Astrocyte (in vitro differentiated cells and primary cell): ENCODE measurements around the gene ATP2B2. TPM values are rescaled to one million over a fixed set of nuclear protein-coding genes. Genes with fewer than 3 reads are reported as not detected.

Source experiments
- DNase-seq: peaks from one replicate; pipeline ENCODE4 v3.0.0-alpha.2; 2010; ENCODE audit warnings: low read depth
- FAIRE-seq: peaks from 2 replicates; lab custom pipeline; 2011; peaks lifted over from hg19 to GRCh38; lab: Jason Lieb, UNC
- H2AFZ ChIP-seq: 2 replicates; pipeline ENCODE4 v1.6.0; 2012; ENCODE audit warnings: low read depth, low read length, inconsistent platforms
- H3K27ac ChIP-seq: 2 replicates; pipeline ENCODE4 v1.5.1; 2011; ENCODE audit warnings: low read depth, low read length, inconsistent platforms
- H3K27me3 ChIP-seq: 2 replicates; pipeline ENCODE4 v1.6.0; 2011; ENCODE audit warnings: low read length, inconsistent platforms; ENCODE audit not compliant: insufficient read depth
- H3K36me3 ChIP-seq: 2 replicates; pipeline ENCODE4 v1.5.1; 2011; ENCODE audit warnings: low read length, inconsistent platforms; ENCODE audit not compliant: insufficient read depth
- H3K4me1 ChIP-seq: 2 replicates; pipeline ENCODE4 v1.5.1; 2011; ENCODE audit warnings: low read length, inconsistent platforms; ENCODE audit not compliant: insufficient read depth
- H3K4me2 ChIP-seq: 2 replicates; pipeline ENCODE4 v1.6.0; 2012; ENCODE audit warnings: low read length, inconsistent platforms
- H3K4me3 ChIP-seq: 2 replicates; pipeline ENCODE4 v1.5.1; 2011; ENCODE audit warnings: low read depth, mild to moderate bottlenecking, low read length, inconsistent platforms; ENCODE audit not compliant: insufficient read depth
- H3K79me2 ChIP-seq: 2 replicates; pipeline ENCODE4 v1.6.0; 2012; ENCODE audit warnings: mild to moderate bottlenecking, low read length, inconsistent platforms; ENCODE audit not compliant: insufficient read depth
- H3K9ac ChIP-seq: 2 replicates; pipeline ENCODE4 v1.6.0; 2012; ENCODE audit warnings: mild to moderate bottlenecking, low read length, inconsistent platforms
- H3K9me3 ChIP-seq: 2 replicates; pipeline ENCODE4 v1.5.1; 2012; ENCODE audit warnings: low read depth, mild to moderate bottlenecking, low read length, inconsistent platforms; ENCODE audit not compliant: insufficient read depth
- H4K20me1 ChIP-seq: 2 replicates; pipeline ENCODE4 v1.6.0; 2012; ENCODE audit warnings: low read length, inconsistent platforms; ENCODE audit not compliant: insufficient read depth
- H3K27ac Mint-ChIP-seq: one replicate; pipeline ENCODE4 v1.8.0; 2021; ENCODE audit warnings: mild to moderate bottlenecking, mixed read lengths; ENCODE audit not compliant: unreplicated experiment
- H3K27me3 Mint-ChIP-seq: one replicate; pipeline ENCODE4 v1.8.0; 2021; ENCODE audit warnings: low read depth, mixed read lengths; ENCODE audit not compliant: unreplicated experiment
- H3K36me3 Mint-ChIP-seq: one replicate; pipeline ENCODE4 v1.8.0; 2021; ENCODE audit warnings: low read depth, mixed read lengths; ENCODE audit not compliant: unreplicated experiment
- H3K4me1 Mint-ChIP-seq: one replicate; pipeline ENCODE4 v1.8.0; 2021; ENCODE audit warnings: low read depth, mixed read lengths; ENCODE audit not compliant: unreplicated experiment
- H3K4me3 Mint-ChIP-seq: one replicate; pipeline ENCODE4 v1.8.0; 2021; ENCODE audit warnings: mild to moderate bottlenecking, moderate library complexity, mixed read lengths; ENCODE audit not compliant: unreplicated experiment
- H3K9me3 Mint-ChIP-seq: one replicate; pipeline ENCODE4 v1.8.0; 2021; ENCODE audit warnings: mild to moderate bottlenecking, mixed read lengths; ENCODE audit not compliant: unreplicated experiment
- EZH2 ChIP-seq: IDR thresholded peaks from 2 replicates; pipeline ENCODE4 v1.6.1; 2012; ENCODE audit warnings: mild to moderate bottlenecking, low read length, inconsistent platforms; ENCODE audit not compliant: insufficient read depth
- total RNA-seq: library from RNA; stranded (reverse); gene quantifications from 2 replicates; pipeline ENCODE4 v1.2.1, GENCODE V29; 2021
- TF ChIP-seq, protein P1 (sequence below): IDR thresholded peaks from 2 replicates; pipeline ENCODE4 v1.5.1; 2011; ENCODE audit warnings: low read depth, mild to moderate bottlenecking, inconsistent platforms, low read length, moderate library complexity; ENCODE audit not compliant: insufficient read depth

The ATP2B2 gene
- total RNA-seq, 1 donor from 2014 or later = 0.05 TPM

DNA sequence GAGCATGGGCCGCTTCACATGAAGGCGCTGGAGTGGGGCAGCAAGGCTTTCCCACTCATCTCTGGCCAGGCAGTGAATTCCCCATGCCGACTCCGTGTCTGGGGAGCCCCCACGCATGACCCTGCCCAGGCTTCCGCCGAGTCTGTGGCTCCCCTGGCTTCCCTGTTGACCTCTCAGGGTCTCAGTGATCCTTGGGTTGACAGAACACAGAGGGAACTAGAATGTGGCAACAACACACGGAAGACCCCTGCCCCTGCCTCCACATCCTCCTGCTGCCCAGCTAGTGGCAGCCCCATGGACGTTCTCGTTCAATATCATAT lies 61.3 kb downstream of the ATP2B2 start:
- H3K4me3 ChIP-seq = no peak overlapping the region
- H3K27me3 ChIP-seq = peaks cover 5% of the 10 kb centered on the region
- no peak overlapping the region for H2AFZ ChIP-seq
- DNase-seq (no peak), FAIRE-seq (no peak)
- no peak overlapping the region for H3K27ac ChIP-seq
- H3K9ac ChIP-seq = no peak overlapping the region
- no peaks in the 10 kb centered on the region for H3K79me2 ChIP-seq
- Mint-ChIP-seq H3K9me3 (peaks cover 2% of the 10 kb centered on the region), H3K4me3 (no peak overlapping the region), H3K4me1 (peaks cover 17% of the 10 kb centered on the region), H3K27me3 (peaks cover 41% of the 10 kb centered on the region), H3K36me3 (peaks cover 6% of the 10 kb centered on the region), H3K27ac (no peak overlapping the region)
- no peak for TF ChIP-seq EZH2
- TF ChIP-seq, protein P1, sequence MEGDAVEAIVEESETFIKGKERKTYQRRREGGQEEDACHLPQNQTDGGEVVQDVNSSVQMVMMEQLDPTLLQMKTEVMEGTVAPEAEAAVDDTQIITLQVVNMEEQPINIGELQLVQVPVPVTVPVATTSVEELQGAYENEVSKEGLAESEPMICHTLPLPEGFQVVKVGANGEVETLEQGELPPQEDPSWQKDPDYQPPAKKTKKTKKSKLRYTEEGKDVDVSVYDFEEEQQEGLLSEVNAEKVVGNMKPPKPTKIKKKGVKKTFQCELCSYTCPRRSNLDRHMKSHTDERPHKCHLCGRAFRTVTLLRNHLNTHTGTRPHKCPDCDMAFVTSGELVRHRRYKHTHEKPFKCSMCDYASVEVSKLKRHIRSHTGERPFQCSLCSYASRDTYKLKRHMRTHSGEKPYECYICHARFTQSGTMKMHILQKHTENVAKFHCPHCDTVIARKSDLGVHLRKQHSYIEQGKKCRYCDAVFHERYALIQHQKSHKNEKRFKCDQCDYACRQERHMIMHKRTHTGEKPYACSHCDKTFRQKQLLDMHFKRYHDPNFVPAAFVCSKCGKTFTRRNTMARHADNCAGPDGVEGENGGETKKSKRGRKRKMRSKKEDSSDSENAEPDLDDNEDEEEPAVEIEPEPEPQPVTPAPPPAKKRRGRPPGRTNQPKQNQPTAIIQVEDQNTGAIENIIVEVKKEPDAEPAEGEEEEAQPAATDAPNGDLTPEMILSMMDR = no peak
- H3K9me3 ChIP-seq = no peaks in the 10 kb centered on the region
- H3K4me1 ChIP-seq = peaks cover 28% of the 10 kb centered on the region
- H3K36me3 ChIP-seq = no peaks in the 10 kb centered on the region
- H3K4me2 ChIP-seq = no peak overlapping the region
- H4K20me1 ChIP-seq = no peaks in the 10 kb centered on the region

DNA sequence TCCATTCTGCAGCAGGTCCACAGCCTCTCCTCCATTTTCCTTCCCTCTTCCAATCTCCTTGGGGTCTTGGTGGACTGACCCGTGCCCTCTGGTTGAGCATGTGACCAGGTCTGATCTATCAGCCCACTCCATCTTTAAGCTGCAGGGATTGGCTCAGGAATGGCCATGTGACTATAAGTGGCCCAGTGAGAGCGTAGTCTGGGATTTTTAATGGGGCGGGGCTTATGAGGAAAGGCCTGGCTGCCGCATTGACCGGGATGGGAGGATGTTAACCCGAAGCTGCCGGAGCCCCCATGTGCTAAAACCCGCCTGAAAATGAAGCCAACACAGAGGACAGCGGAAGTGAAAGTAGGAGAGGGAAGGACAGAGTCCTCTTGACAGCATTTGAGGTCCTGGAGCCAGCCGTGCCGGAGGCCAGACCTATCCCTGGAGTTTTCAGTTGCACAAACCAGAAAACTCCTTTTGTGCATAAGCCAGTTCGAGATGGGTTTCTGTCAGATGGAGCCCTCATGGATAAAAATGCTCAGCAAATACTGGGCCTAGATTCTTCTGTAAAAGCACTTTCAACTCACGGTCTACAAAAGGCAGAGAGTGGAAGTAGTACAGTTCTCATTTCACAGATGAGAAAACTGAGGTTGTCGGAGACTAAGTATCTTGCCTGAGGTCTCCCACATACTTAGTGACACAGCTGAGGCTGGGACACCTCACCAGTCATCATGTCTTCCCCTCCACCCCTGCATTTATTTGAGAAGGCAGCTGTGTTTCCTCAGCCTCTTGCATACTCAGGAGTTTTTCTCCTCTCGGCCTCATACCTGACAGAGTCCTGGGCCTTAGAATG lies 61.9 kb downstream of the ATP2B2 start:
- Histone ChIP-seq H3K4me2 (no peak overlapping the region), H3K4me1 (peaks cover 34% of the 10 kb centered on the region), H3K4me3 (no peak overlapping the region), H3K27ac (no peak overlapping the region), H4K20me1 (no peaks in the 10 kb centered on the region), H3K9me3 (no peaks in the 10 kb centered on the region), H3K9ac (no peak overlapping the region), H3K27me3 (peaks cover 5% of the 10 kb centered on the region), H3K79me2 (no peaks in the 10 kb centered on the region), H3K36me3 (no peaks in the 10 kb centered on the region), H2AFZ (no peak overlapping the region)
- TF ChIP-seq EZH2 = no peak
- TF ChIP-seq, protein P1 = no peak
- H3K27ac Mint-ChIP-seq = no peak overlapping the region
- peaks cover 2% of the 10 kb centered on the region for H3K9me3 Mint-ChIP-seq
- H3K4me1 Mint-ChIP-seq = peaks cover 18% of the 10 kb centered on the region
- no peak for DNase-seq
- H3K27me3 Mint-ChIP-seq = peaks cover 35% of the 10 kb centered on the region
- no peak overlapping the region for H3K4me3 Mint-ChIP-seq
- no peak for FAIRE-seq
- H3K36me3 Mint-ChIP-seq = peaks cover 6% of the 10 kb centered on the region

DNA sequence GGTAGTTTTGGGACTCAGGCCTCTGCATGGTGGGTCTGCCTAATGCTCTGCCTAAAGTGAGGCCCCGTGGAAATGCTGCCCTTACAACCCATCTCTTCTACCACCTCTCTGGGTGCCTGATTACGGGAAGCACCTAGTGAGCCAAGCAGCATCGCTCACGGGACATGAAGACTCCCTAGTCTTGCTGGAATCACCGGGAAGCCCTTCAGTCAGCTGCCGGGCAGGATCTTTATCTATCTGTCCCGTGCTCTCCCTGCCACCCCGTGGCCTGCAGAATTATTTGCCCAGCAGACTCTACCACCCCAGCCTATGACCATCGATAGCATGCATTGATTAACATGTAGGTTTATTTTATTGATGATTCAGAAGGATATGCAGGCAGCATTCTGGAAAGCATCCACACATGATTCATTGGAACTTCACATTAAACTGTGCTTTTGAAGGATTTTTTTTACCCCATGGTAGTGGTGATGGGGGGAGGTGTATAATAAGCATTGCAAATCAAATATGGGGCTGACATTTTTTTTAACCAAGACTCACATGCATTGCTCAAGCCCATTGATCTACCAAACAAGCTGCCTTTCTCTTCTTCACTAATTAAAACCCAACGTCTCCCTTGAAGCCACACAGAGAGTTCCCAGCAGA lies 63.1 kb downstream of the ATP2B2 start:
- Mint-ChIP-seq H3K4me3 (no peak overlapping the region), H3K36me3 (peaks cover 6% of the 10 kb centered on the region), H3K27me3 (peaks cover 32% of the 10 kb centered on the region), H3K9me3 (peaks cover 2% of the 10 kb centered on the region), H3K27ac (no peak overlapping the region), H3K4me1 (peaks cover 29% of the 10 kb centered on the region)
- H4K20me1 ChIP-seq = no peaks in the 10 kb centered on the region
- no peak overlapping the region for H3K9ac ChIP-seq
- no peak overlapping the region for H3K4me3 ChIP-seq
- no peak for TF ChIP-seq EZH2
- TF ChIP-seq, protein P1 = no peak
- no peaks in the 10 kb centered on the region for H3K36me3 ChIP-seq
- H3K4me1 ChIP-seq = peaks cover 46% of the 10 kb centered on the region
- no peaks in the 10 kb centered on the region for H3K79me2 ChIP-seq
- DNase-seq (peak; percentile 63), FAIRE-seq (no peak)
- no peaks in the 10 kb centered on the region for H3K9me3 ChIP-seq
- peaks cover 5% of the 10 kb centered on the region for H3K27me3 ChIP-seq
- peak overlapping the region; percentile 28 for H3K4me2 ChIP-seq
- no peak overlapping the region for H2AFZ ChIP-seq
- no peak overlapping the region for H3K27ac ChIP-seq
